GM19023 (cell line): Measurements from ENCODE around the gene ESX1.
"Not testable (repeated sequence)": the region's sequence is repeated elsewhere in the genome, so short reads cannot be mapped to it uniquely, and the experiment has no call there.

ENCODE experiments used
- ATAC-seq: cut with Tn5 transposase; IDR thresholded peaks from one replicate; pipeline ENCODE4 v1.9.1; 2021; ENCODE audit warnings: mild to moderate bottlenecking, moderate library complexity; ENCODE audit not compliant: unreplicated experiment

The ESX1 gene

DNA sequence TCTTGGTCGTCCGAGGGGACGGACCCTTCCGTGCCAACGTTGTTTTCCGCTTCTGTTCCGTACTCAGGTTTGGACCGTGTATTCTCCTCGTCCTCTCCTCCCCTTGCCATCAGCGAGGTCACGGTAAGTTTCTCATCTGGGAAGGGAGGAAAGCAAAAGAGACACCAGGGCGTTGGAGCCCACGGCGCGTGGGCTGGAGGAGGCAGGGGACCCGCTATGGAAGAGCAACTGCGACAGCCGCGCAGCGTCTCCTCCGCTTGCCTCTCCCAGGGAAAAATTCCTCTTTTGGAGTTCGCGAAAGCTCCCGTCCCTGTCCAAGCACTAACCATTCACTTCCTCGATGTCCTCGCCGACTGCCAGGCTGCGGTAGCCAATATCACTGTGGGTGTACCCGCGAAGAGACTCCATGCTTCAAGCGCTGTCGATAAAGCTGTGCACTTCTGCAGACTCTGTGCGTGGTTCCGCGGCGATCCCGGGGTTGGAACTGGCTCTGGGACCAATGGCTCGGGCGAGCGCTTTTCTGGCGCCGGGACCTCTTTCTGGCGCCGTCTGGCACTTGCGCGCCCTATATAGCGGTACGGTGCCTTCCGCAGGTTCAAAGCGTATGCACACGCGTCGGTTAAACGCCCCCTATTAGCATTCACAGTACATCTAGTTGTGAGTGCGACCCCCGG lies at the start of gene ESX1:
TSS of gene ESX1 (minus strand) at position 492 of the 674 bp plus-strand sequence. CDS start at position 408, 84 bp downstream.
- no peak for ATAC-seq

DNA sequence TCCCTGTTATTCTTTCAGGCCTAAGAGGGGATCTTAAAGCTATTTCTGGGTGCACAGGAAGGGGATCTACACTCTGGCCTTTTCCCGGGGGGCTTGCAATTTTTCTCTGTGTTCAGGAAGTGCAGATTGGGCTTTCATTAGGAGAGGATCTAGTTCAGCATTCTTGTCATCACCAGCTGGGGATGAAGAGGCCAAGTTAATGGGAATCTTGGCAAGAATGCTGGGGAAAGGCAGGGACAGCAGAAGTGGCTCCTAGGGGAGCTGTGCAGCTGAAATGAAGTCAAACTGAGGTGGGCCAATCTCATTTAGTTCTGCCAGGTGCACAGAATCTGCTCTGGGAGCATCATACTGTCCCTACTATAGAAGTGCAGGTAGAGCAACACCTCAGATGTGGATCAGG lies 40.9 kb upstream of the ESX1 start:
- ATAC-seq = no peak

DNA sequence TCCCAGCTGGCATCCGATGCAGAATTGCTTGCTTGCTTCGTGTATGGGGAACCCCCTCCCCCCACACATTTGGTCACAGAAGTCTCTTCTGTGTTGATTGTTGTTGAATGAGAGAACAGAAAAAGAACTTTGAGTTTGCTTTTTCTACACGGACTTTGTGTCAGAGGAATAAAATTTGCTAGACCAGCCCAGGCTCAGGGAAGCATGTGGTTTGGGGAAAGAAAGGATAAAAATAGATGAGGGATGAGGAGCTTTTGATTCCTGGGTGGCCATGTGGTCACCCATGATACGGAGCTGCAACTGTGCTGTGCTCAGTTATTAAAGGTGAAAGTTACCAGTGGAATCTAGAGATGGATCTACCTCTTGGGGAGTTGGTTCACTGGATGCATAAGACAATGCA lies 34.2 kb upstream of the ESX1 start:
- ATAC-seq = no peak

DNA sequence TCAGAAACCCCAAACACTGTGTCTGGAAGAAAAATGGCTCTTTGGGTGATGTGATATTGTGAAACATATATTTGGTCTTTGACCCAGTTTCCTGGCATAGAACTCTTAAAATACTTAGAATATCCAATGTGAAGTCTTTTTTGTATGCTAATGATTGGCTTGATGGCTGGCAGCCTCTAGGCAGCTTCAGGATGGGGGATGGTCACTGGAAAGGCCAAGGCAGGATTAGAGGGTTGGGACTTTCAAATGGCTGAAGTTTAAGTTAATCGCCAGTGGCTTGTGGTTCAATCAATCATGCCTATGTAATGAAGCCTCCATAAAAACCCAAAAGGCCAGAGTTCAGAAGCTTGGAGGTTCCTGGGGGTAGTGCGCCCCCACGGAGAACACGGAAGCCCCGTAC lies 33.5 kb upstream of the ESX1 start:
- no peak for ATAC-seq

DNA sequence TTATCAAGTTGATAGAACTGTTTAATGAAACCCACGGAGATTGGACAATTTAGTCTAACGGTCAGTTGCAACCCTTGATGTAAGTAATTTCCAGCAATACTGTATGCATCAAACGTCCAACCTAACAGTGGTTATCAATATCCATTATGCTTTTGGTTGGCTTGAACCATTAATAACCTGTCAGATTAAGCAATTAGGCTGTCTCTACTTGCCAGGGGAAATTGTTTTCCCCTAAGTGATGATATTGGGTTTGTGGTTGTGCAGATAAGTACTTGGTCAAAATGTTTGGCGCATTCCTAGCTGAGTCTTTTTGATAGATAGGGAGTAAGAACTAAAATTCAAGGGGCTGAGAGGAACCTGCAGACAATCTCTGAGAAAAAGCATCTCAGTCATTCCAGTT lies 30.5 kb upstream of the ESX1 start:
- no peak for ATAC-seq

DNA sequence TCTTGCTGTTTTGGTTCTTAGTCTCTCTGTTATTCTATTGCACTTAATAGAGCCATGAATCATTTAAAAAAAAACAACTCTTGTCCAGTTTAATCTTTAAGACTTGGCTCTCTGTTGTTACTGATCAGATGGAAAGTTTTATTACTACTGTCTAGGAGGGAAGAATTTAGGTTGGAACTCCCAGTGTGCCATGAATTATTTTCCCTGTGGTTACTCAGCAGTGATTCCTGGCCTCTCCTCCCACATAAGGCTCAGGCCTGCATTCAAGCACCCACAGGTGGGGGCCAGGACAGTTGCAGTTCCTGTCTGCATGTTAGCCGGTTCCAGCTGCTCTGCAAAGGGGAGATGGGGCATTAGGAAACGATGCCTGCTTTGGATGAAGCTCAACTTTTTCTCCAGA lies 29.8 kb upstream of the ESX1 start:
- no peak for ATAC-seq

DNA sequence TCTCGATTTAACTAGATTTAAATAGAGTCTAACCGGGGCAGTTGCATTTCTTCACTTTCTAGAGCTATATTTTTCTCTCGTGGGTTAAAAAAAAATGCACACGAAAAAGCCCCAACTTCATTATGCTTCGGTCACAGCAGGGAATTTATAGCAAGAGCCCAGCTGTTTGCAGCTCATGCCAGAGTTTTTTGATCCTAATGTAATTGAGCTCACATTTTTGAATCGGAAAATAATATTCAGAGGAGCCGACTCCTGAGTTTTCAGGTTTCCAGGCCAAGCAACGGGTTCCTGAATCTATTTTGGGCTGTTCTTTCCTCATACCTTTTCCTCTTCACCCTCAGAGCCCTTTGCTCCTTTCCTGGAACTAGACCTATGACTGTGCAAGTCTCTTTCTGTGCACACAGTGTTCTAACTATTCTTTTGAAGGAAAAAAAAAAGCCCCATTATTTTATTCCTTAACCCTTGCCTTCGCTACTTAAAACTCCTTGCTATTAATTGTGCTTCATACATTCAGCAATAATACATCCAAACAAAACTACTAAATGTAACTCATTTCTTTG lies 27.5 kb upstream of the ESX1 start:
- no peak for ATAC-seq

DNA sequence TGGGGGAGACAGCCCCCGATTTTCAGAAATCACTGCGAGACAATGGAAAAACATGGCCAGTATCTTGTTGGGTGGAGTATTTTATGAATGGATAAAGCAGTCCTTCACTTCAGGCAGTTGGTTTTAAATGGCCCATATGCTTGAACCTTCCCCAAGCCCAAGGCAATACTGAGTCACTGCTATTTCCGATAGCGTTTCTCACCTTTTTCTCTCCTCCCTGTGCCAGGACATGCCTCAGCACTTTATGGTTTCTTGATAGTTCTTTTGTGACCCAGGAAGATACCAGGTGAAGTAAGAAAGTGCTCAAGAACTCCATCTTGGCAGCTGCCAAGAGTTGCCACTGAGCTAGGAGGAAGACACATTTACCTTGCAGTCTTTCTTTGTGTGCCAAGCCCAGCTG lies 26.8 kb upstream of the ESX1 start:
- ATAC-seq = no peak

DNA sequence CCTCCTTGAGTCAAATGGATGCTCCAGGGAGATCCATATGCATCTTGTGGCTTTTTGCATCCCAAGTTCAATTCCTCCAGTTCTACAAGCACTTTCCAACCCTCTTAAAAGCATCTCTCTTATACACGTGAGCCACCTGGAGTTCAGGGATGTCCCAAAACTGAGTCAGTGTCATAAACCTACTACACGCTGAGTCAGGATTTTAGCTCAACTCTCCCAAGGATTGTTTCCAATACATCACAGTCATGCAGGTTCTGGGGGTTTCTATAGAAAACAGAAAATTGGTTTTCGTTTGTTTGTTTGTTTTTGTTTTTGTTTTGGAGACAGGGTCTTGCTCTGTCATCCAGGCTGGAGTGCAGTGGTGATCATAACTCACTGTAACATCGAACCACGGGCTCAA lies 25.9 kb upstream of the ESX1 start:
- no peak for ATAC-seq

DNA sequence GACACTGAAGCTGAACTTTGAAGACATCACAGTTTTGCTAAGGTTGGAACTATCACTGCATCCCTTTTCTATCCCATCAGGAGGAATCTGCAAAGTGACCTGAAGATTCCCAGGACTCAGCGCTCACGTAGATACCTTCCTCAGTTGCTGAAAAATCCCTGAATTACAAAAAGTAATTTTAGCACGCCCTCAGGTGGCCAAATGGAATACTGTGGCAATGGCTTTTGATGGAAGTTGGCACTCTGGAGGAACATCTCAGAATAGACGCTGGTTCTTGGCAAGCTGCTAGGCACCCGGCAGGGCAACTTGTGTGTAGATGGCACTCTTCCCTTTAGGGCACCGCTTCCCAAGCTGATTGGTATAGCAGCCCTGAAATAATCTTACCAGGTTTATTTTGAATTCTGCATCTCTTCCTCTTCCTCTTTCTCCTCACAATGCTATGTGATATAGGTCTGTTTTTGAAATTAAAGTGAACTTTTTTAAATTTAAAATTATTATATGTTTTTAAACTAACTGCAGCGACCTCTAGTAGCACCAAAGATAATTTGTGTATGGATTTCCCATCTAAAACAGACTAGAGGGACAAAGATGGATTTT lies 16.3 kb upstream of the ESX1 start:
- no peak for ATAC-seq

DNA sequence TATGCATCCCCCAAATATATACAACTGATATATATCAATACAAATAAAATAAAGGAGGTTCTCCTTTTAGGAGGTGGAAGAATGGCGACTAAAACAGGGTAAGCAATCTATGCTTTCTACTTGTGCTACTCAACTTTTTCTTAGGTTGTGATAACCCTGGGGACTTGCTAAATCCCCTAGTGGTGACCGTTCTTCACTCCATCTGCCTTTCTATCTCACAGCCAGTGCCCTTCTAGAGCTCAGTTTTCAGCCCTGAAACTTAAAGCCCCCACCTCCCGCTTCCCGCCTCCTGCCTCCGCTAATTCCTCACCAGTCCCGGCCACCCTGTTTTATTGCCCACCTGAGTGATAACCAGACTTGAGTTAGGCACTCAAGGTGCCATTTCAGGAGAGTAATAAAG lies 15.5 kb upstream of the ESX1 start:
- ATAC-seq = no peak

DNA sequence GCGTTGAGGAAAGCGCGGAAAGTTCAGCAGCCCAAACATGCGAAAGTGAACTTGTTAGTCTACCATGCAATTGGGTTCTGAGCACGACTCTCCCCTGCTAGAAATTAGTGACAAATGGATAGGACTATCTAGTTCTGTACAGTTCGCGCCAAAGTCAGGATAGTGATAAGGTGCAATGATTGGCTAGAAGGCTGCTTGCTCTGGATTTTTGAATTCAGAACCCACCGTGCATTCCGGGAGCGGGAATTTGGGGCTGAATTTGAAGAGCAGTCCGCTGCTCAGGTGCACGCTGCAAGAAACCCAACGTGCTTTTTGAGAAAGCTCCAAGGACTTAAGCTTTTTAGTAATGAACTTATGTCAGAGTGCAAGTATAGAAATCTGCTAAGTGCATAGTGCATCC lies 732 bp upstream of the ESX1 start:
- no peak for ATAC-seq

DNA sequence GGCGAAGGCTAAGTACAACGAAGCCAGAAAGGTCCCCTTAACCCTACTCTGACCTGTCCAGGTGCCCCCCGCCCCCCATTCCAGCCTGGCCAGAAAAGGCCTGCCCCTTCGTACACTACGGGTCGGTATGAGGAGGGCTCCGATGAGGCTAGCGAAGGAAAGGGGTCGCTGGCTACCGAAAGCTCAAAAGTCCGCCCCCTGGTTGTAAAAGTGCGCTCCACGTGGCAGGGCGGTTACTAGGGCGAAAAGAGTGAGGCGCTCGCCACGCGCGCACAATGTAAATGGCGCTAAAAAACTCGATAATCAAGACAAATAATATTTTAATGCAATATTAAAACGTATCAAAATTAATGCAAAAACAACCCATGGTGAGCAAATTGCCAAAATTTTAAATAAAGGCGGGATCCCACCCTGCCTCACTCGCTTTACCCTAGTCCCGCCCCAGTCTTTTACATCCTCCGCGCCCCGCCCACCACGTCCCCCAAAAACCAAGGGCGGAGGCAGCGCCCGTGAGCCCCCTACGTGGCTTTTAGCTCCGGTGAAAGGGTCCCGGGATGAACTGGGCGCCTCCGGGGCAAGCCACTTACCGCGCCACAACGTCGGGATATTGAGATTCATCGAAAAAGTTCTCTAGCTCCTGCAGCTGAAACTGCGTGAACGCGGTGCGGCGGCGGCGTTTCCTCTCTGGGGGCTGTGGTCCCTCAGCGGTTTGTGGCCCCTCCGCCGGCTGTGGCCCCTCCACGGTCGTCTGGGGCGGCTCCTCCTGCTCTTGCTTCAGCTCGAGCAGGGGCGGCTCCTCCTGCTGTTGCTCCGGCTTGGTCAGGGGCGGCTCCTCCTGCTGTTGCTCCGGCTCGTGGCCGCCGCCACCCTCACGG lies 929 bp downstream of the ESX1 start:
- ATAC-seq = no peak

DNA sequence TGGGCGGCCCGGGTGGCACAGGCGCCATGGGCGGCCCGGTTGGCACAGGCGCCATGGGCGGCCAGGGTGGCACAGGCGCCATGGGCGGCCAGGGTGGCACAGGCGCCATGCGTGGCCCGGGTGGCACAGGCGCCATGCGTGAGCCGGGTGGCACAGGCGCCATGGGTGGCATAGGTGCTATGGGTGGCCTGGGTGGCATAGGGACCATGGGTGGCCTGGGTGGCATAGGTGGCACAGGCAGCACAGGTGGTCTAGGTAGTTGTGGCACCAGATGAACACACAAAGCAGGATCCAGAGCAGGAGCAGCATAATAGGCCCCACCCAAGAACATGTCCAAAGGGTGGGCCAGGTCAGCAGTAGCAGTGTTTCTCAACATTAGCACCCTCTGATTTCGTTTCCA lies 4.3 kb downstream of the ESX1 start:
- no peak for ATAC-seq

DNA sequence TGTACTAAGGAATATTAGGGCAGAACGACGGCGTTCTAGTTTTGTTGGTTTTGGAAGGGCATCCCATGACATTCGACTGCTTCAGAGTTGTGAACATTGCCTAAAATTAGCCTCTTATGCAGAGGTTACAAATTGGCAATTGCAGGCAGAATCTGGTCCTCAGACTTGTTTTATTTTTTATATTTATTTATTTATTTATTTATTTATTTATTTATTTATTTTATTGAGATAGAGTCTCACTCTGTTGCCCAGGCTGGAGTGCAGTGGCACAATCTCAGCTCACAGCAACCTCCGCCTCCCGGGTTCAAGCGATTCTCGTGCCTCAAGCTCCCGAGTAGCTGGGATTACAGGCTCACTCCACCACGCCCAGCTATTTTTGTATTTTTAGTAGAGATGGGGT lies 24.7 kb downstream of the ESX1 start:
- ATAC-seq = not testable (repeated sequence)

DNA sequence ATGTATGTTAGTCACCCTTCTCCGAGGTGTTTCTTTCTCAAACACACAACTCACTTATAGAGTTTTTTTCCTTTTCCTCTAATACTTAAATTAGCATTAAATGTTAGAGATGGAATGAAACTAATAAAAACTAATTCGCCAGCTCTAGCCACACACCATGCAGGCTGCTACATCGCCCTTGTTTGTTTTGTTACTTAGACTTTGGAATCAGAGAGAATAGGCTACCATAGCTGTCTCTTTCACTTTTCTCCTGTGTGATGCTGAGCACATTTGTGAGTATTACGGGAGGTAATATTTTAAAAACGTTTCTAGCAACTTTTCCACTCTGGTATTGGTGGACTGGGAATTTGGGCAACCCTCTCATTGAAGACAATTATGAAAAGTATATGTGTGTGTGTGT lies 43.5 kb downstream of the ESX1 start:
- no peak for ATAC-seq

DNA sequence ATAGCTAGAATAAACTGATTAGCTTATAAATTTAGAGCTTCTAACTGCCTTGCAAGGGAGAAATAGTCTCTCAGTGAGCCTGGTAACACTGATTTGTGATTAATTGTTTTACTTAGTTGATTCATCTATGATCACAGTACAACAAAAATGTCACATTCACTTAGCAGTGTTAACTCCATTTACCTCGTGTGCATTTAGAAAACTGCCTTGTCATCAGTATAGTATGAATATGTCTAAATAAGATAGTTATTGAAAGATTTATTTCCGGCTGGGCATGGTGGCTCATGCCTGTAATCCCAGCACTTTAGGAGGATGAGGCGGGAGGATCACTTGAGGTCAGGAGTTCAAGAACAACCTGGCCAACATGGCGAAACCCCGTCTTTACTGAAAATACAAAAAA lies 49.2 kb downstream of the ESX1 start:
- ATAC-seq = no peak
